GM13977 (cell line): Measurements from ENCODE around the gene AP1G2.
"Not testable (repeated sequence)": the region's sequence is repeated elsewhere in the genome, so short reads cannot be mapped to it uniquely, and the experiment has no call there.

ENCODE experiments used
- DNase-seq: peaks from one replicate; pipeline ENCODE4 v3.0.0; 2012; ENCODE audit warnings: low spot score
- CTCF ChIP-seq: IDR thresholded peaks from 2 replicates; pipeline ENCODE4 v1.5.1; 2012; ENCODE audit warnings: mild to moderate bottlenecking, control low read depth; ENCODE audit not compliant: insufficient read depth; ENCODE audit errors: extremely low read depth, missing control alignments
- in situ Hi-C: fragments of 300-500 bp; cut with MboI; formaldehyde crosslinking; loops from one replicate; pipeline ENCODE4 v1.12.0; 2022; ENCODE audit warnings: low sequenced_read_pairs, low pct_unique_long_range_greater_than_20kb, mixed read lengths, inconsistent platforms; ENCODE audit not compliant: unreplicated experiment

Gene AP1G2

GRCh38 chr14:23600806-23601205, 33.2 kb upstream of the AP1G2 start:
- TF ChIP-seq CTCF, result no peak
- no peak for DNase-seq
- in situ Hi-C loops, result no loop called here

GRCh38 chr14:23600322-23600707, 32.7 kb upstream of the AP1G2 start:
- in situ Hi-C loops, result no loop called here
- no peak for DNase-seq
- TF ChIP-seq CTCF, result no peak

- in situ Hi-C loops, DNase-seq: not testable (repeated sequence)
Measured at GRCh38 chr14:23594191-23594590, 26.6 kb upstream of the AP1G2 start.

GRCh38 chr14:23590198-23590597, 22.6 kb upstream of the AP1G2 start:
- no peak for DNase-seq
- in situ Hi-C loops, result no loop called here
- TF ChIP-seq CTCF, result no peak

GRCh38 chr14:23589606-23590005, 22.0 kb upstream of the AP1G2 start:
- no peak for DNase-seq
- TF ChIP-seq CTCF, result no peak
- in situ Hi-C loops, result no loop called here

GRCh38 chr14:23588884-23589598, 21.4 kb upstream of the AP1G2 start:
- peak; percentile 89 for DNase-seq
- in situ Hi-C loops, result no loop called here
- TF ChIP-seq CTCF, result peak; percentile 94

- in situ Hi-C loops, DNase-seq: not testable (repeated sequence)
Measured at GRCh38 chr14:23584527-23585203, 17.1 kb upstream of the AP1G2 start.

GRCh38 chr14:23583761-23584526, 16.4 kb upstream of the AP1G2 start:
- in situ Hi-C loops, DNase-seq: not testable (repeated sequence)
